ENCODE measurements around the gene NARS2. TPM values are rescaled to one million over a fixed set of nuclear protein-coding genes. Genes with fewer than 3 reads are reported as not detected.

NARS2 gene
- total RNA-seq, 1 experiment from 2014 or later = 46.7 TPM

DNA sequence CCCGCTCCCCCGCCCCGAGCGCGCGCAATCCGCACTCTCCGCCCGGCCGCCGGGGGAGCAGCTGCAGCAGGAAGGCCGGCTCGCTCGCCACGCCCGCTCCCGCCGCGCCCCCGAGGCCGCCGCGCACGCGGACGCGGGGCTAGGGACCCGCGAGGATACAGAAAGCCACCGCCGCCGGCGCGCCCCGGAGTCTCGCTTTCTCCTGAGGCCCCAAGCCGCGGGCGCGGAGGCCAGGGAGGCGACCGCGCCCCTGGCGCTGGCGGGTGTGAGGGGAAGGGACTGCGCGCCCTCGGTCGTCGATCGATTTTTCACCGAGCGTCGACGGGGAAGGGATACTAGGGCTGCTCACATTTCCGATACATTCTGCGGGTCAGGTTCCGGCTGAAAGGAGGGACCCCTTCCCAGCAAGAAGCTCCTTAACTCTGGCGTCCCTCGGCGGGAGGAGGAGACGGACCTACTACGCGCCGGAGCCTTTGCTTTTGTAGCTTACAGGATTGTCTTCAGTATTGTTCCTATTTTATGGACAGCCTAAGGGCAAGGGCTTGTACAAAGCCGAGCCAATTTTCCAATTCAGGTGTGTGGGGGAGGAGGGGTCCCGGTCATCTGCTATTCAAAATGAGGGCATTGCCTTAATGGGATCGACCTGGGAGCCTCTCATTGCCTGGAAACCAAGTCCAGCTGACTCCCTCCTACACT, 156.6 kb downstream of the NARS2 start:
- TSS peak; percentile 75 for BruUV-seq (replicated peaks)
- DNase-seq (ENCODE audit: low spot score) = peak; percentile 94
- peaks cover 52% of the 10 kb centered on the region for H3K4me1 ChIP-seq (ENCODE audit: insufficient read depth, low read length, poor library complexity, severe bottlenecking)
- TF ChIP-seq CTCF (conservative IDR thresholded peaks at IDR 0.05; ENCODE audit: low read depth, low read length) (no peak), EZH2 (IDR thresholded peaks at IDR 0.05; ENCODE audit: borderline replicate concordance, low read depth, low read length, poor library complexity, severe bottlenecking) (no peak)
- peak overlapping the region; percentile 74 for H3K27ac ChIP-seq (ENCODE audit: low read depth, low read length, poor library complexity, severe bottlenecking)
- POLR2A ChIA-PET (ENCODE audit: low non-redundant PET) = no interaction called here
- no peaks in the 10 kb centered on the region for H3K9me3 ChIP-seq (ENCODE audit: low read depth, low read length, poor library complexity, severe bottlenecking)
- H3K4me3 ChIP-seq (ENCODE audit: low read depth, low read length, poor library complexity, severe bottlenecking) = peak overlapping the region; percentile 75
- CTCF ChIA-PET = interaction anchor here (1.2 kb wide), 1 partner anchor 146 kb away, joined by 5 read pairs; no protein-coding TSS in a partner anchor
- H3K36me3 ChIP-seq (ENCODE audit: insufficient read depth, low read length, poor library complexity, severe bottlenecking) = no peaks in the 10 kb centered on the region
- H3K27me3 ChIP-seq (replicated peaks; ENCODE audit: insufficient read depth, low read depth, low read length, poor library complexity) = no peaks in the 10 kb centered on the region
- intact Hi-C loops (cut with micrococcal nuclease; ENCODE audit: unreplicated experiment) = loop anchor here (1.0 to 10.0 kb wide), 2 partner anchors 63 to 146 kb away; no protein-coding TSS in a partner anchor

DNA sequence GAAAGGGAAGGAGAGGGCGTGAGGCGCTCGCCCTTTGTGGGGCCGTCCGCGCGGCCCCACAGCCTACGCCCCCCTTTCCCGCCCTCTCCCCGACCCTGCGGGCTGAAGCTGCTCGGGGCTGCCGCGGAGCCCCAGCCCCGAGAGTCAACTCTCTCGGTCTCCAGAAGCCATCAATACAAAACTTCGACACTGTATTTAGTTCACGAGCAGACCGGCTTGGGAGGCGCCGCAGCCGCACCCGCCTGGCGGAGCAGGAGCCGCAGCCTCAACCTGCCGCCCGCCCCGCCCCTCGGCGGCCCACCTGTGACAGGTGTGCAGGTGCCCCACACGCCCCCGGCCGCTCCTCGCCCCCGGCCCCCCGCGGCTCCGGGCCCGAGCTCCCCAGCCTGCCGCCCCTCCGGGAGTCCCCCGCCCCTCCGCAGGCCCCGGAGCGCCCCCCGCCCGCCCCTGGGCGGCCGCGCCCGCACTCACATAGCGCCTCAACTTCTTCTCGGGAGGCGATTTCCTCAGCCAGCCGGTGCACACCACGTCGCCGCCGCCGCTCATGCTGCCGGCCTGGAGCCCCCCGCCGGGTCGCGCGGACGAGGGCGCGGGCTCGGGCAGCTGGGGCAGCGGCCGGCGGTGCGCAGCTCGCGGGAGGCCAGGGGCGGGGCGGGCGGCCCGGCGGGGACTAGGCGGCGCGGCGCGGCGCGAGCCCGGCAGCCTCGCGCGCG, 157.3 kb downstream of the NARS2 start, which contains the start of gene GAB2:
Gene GAB2 (minus strand): TSS at position 646 of the 713 bp plus-strand sequence. CDS start 100 bp downstream, at position 546.
- TF ChIP-seq CTCF (conservative IDR thresholded peaks at IDR 0.05; ENCODE audit: low read depth, low read length) (no peak), EZH2 (IDR thresholded peaks at IDR 0.05; ENCODE audit: borderline replicate concordance, low read depth, low read length, poor library complexity, severe bottlenecking) (no peak)
- intact Hi-C loops (cut with micrococcal nuclease; ENCODE audit: unreplicated experiment) = loop anchor here (1.0 to 10.0 kb wide), 2 partner anchors 63 to 147 kb away; no protein-coding TSS in a partner anchor
- BruUV-seq (replicated peaks) = no TSS peak
- H3K27me3 ChIP-seq (replicated peaks; ENCODE audit: insufficient read depth, low read depth, low read length, poor library complexity) = no peaks in the 10 kb centered on the region
- peaks cover 52% of the 10 kb centered on the region for H3K4me1 ChIP-seq (ENCODE audit: insufficient read depth, low read length, poor library complexity, severe bottlenecking)
- ChIA-PET CTCF (interaction anchor here (0.6 to 1.8 kb wide), 5 partner anchors 42 to 298 kb away, joined by 3 to 9 read pairs (median 5); partner anchors contain the start of gene KCTD21), POLR2A (ENCODE audit: low non-redundant PET) (no interaction called here)
- H3K9me3 ChIP-seq (ENCODE audit: low read depth, low read length, poor library complexity, severe bottlenecking) = no peaks in the 10 kb centered on the region
- peak within 1 kb of the TSS; percentile 74 for H3K27ac ChIP-seq (ENCODE audit: low read depth, low read length, poor library complexity, severe bottlenecking)
- no peaks in the 10 kb centered on the region for H3K36me3 ChIP-seq (ENCODE audit: insufficient read depth, low read length, poor library complexity, severe bottlenecking)
- H3K4me3 ChIP-seq (ENCODE audit: low read depth, low read length, poor library complexity, severe bottlenecking) = peak within 1 kb of the TSS; percentile 75
- no peak for DNase-seq (ENCODE audit: low spot score)

GRCh38 chr11:78416285-78417174, 158.1 kb downstream of the NARS2 start:
- TF ChIP-seq EZH2 (IDR thresholded peaks at IDR 0.05; ENCODE audit: borderline replicate concordance, low read depth, low read length, poor library complexity, severe bottlenecking) = no peak
- TF ChIP-seq CTCF (conservative IDR thresholded peaks at IDR 0.05; ENCODE audit: low read depth, low read length) = peak; percentile 80
- intact Hi-C loops (cut with micrococcal nuclease; ENCODE audit: unreplicated experiment) = loop anchor here (1.0 to 10.0 kb wide), 2 partner anchors 62 to 148 kb away; no protein-coding TSS in a partner anchor
- DNase-seq (ENCODE audit: low spot score) = peak; percentile 96
- Histone ChIP-seq H3K4me1 (ENCODE audit: insufficient read depth, low read length, poor library complexity, severe bottlenecking) (peaks cover 49% of the 10 kb centered on the region), H3K27me3 (replicated peaks; ENCODE audit: insufficient read depth, low read depth, low read length, poor library complexity) (no peaks in the 10 kb centered on the region), H3K36me3 (ENCODE audit: insufficient read depth, low read length, poor library complexity, severe bottlenecking) (no peaks in the 10 kb centered on the region), H3K4me3 (ENCODE audit: low read depth, low read length, poor library complexity, severe bottlenecking) (peak overlapping the region; percentile 75), H3K9me3 (ENCODE audit: low read depth, low read length, poor library complexity, severe bottlenecking) (no peaks in the 10 kb centered on the region), H3K27ac (ENCODE audit: low read depth, low read length, poor library complexity, severe bottlenecking) (peak overlapping the region; percentile 54)
- ChIA-PET CTCF (interaction anchor here (0.6 to 1.8 kb wide), 5 partner anchors 148 to 1984 kb away, joined by 3 to 9 read pairs (median 5); no protein-coding TSS in a partner anchor), POLR2A (ENCODE audit: low non-redundant PET) (no interaction called here)
- TSS peak; percentile 53 for BruUV-seq (replicated peaks)
